ENCODE data around the gene FBXW8.

Gene FBXW8

GRCh38 chr12:117000316-117000715 lies 89.6 kb downstream of the FBXW8 start:
- no peak for DNase-seq

DNA sequence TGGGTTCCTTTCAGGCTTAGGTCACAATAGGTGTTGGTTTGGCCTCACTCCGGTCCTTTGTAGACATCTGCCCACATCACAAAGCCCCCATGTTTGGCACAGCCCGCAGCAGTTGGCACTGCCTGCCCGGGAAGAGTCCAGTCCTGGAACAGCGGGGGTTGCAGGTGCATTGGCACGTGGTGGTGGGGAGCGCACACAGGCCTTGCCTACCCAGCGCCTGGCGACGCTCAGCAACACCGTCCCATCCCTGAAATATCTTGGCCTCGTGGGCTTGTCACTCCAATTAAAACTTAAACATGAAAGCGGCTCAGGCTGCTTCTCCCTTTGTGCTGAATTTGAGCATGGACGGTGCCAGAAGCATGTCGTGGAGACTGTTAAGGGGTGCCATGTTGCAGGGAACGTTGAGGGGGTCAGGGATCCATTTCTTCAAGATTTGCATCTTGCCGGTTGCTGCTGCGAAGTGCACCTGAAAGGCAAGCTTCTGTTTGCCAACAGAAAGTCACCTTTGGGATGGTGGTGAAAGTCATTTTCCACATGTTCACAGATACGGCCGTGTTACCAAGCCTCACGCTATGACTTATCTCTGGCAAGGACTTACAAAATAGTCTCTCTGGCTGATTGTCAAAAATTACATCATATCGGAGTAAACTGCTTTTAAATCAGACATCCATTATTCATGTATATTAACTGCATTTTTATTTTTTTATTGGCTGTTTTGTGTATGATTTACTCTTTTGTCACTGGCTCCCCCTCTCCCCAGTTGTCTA lies 91.5 kb downstream of the FBXW8 start:
- DNase-seq, result no peak

- no peak for DNase-seq
Observed at GRCh38 chr12:117003883-117004404, 93.2 kb downstream of the FBXW8 start.

DNA sequence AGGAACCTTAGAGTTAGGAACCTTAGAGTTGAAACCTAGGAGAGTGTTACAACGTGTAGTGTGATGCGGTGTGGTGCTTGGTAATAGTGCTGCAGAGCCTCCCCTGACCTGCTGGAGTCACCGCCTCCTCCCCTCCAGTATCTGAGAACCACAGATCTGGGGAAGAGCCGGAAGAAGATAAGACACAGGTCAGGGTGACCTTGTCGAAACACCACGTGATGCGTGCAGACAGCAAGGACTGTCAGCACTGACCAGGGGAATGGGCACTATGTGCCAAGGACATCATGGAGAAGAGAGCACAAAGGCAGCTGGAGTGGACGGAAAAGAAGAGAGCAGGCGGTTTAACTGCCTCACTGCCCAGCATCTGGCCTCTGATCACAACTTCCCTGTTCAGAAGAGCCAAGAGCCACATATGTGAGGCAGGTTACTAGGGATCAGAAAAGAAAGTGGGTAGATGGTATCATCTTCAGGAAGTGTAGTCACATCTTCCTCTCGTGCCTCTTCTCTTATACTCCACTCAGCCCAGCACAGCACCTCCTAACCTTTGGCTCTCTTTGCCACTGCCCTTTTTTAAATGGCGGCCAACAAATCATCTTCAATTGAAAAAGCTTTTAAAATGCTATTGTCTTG lies 94.8 kb downstream of the FBXW8 start:
- DNase-seq, result no peak

GRCh38 chr12:117006333-117006732 lies 95.6 kb downstream of the FBXW8 start:
- DNase-seq, result no peak

DNA sequence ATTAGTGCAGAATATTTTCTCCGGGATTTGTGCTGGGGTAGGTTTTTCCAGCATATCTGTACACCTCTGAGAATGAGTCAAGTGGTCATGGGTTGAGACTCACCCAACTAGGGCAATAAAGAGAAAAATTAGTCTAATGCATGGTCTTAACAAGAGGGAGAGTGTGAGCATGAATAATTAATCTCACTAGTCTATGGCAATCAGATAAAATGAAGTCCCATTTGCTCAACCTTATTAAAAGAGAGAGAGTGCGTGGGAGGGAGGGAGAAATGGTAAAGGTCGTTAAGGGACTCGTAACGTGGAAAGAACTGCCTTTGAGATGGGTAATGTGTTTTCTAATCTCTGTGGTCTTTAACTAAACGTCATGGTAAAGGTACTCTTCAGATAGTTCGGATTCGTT lies 96.8 kb downstream of the FBXW8 start:
- DNase-seq, result no peak

GRCh38 chr12:117009759-117010158 lies 99.0 kb downstream of the FBXW8 start:
- no peak for DNase-seq

DNA sequence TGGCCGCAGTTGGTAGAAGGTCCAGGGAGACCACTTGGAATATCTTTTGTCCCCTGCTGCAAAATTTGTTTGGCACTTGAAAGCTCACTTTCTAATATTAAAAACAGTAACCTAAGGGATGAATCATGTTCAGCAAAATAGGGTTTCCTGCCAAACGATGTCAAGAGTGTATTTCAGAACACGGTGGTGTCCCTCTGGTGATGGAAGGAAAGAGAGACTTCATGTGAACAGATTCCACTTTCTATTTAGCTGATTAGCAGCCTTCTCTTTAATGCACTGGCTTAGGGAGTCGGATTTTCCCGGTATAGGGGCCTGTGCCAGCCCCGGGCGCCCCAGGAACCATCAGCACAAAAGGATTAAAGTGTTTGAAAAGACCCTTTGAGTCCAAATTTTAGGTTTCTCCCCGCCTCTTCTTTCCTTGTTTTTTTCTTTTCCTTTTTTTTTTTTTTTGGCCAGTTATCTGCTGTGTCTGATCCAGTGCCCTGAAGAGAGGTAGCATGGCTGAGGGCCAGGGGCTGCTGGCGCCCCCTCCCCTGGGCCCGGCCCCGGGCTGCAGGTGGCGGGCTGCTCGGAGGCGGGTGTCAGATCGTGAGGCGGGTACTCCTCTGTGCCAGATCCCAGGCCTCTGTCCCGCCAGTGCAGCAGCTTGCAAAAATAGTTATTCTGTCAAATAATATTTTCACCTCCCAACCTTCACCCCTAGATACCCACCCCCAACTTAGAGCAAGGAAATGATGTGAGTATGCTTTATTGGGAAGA lies 100.1 kb downstream of the FBXW8 start:
- no peak for DNase-seq

GRCh38 chr12:117011988-117012805 lies 101.4 kb downstream of the FBXW8 start:
- no peak for DNase-seq

DNA sequence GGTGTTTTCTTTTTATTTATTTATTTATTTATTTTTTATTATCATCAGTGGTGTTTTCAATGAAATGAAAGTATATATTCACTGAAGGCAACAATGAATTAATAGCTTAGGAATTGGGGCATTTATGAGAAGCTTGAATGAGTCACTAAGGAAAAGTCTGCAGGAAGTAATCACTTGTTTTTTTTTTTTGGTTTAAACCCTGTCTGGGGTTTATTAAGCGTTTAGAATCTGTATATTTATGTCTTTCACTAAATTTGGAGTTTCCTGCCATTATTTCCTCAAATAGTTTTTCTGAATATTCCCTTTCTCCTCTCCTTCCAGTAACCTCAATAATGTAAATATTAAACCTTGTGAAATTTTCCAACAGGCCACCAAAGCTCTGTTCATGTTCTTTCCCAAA lies 103.0 kb downstream of the FBXW8 start:
- no peak for DNase-seq

DNA sequence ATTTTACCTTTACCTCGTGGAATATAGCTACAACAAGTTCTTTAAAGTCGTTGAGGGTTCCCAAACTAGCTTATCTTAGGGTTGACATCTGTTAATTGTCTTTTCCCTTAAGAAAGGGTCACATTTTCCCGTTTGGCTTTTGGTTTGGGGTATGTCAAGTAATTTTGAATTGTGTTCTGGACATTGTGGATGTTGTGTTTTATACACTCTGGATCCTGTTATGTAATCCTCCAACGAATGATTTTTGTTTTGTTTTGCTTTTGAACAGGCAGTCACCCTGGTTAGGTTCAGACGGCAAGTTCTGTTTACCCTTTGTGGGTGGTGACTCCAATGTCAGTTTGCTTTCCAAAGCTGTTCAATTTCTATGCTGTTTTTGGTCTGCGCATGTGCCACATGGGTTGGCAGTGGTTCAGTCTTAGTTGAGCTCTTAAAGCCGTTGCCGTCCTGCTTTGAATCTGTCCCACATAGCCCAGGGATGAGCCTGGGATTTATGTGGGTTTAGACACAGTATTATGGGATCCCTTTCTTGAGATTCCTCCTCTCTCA lies 103.7 kb downstream of the FBXW8 start:
- no peak for DNase-seq

GRCh38 chr12:117015811-117016210 lies 105.1 kb downstream of the FBXW8 start:
- no peak for DNase-seq

- DNase-seq, result no peak
Observed at GRCh38 chr12:117017807-117018206, 107.1 kb downstream of the FBXW8 start.

DNA sequence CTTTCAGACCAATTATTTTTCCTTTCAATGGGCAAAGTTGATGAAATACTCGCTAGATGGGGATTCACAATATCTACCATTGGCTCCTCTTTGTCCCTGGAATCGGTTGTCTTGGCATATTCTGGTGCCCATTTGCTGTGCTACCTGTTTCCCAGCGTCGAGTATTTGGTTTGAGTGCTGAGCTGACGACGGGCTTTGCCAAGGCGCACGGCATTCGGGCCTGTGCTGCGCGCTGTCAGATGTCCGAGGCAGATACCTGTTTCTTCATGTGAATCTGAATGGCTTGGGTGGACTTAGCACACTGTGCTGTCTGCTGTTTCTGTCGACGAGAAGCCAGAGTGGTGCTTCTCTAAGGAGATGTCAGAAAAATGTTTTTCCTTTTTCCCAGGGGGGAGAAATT lies 107.5 kb downstream of the FBXW8 start:
- DNase-seq, result no peak

DNA sequence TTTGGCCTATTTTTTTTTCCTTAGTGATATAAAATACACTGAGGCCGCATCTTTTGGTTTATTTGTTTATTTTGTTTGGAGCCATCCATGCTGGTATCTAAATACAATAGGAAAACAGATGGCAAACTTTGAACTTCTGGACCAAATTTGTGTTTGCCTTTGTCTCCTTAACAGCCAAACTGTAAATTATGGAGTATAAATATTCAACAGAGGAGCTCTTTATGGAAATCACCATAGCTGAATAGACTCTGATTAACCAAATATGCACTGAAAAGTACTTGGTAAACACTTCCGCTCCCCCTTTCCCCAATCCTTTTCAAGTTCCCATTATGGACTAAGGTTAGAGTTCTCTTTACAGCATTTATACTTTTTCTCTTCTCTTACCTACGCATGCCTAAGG lies 107.9 kb downstream of the FBXW8 start:
- no peak for DNase-seq

- DNase-seq, result no peak
Observed at GRCh38 chr12:117019866-117020265, 109.1 kb downstream of the FBXW8 start.

GRCh38 chr12:117020536-117021220 lies 109.9 kb downstream of the FBXW8 start:
- no peak for DNase-seq

GRCh38 chr12:117022465-117022864 lies 111.7 kb downstream of the FBXW8 start:
- DNase-seq, result no peak

GRCh38 chr12:117023998-117024960 lies 113.5 kb downstream of the FBXW8 start:
- no peak for DNase-seq

DNA sequence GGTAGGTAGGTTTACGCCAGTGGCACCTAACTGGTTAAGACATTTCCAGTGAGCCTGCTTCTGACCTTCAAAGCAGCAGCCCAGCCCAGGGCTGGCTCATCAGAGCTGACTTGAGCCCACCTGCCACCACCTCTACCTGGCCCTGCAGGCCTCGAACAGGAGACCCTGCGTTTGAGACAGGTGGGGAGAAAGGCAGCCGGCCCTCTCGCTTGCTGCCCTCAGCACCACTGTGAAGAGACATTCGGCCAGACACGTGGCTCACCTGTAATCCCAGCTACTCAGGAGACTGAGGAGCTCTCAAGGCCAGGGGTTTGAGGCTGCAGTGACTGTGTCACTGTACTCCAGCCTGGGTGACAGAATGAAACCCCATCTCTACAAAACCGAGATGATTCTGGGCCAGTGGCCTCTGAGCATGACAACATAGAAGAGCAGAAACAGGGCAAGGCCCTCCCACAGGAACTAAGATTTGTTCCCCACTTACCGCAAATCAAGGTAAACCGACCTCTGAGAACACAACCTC lies 114.3 kb downstream of the FBXW8 start:
- DNase-seq, result no peak

Measured in activated CD4-positive, alpha-beta T cell treated with anti-CD3 and anti-CD28 coated beads, Interleukin-2, amount 50 U/mL, for 4 hours (primary cell).